A673 (cell line): Measurements from ENCODE around the gene CRISPLD2. TPM values are rescaled to one million over a fixed set of nuclear protein-coding genes. Genes with fewer than 3 reads are reported as not detected.

ENCODE experiments used
- BruUV-seq: library from RNA; stranded (reverse); fragments of 400-500 nt; replicated peaks from 2 replicates; lab custom pipeline; 2021; lab: Mats Ljungman, UMichigan
- CTCF ChIA-PET: fragments of 300-600 bp; sonication (Branson Sonifier 250); formaldehyde crosslinking; loops from one replicate; lab custom pipeline; 2022; ENCODE audit warnings: antibody characterized with exemption; lab: Charles Lee
- POLR2A ChIA-PET: fragments of 300-600 bp; sonication (Branson Sonifier 250); formaldehyde crosslinking; loops from one replicate; lab custom pipeline; 2022; ENCODE audit warnings: antibody characterized with exemption; ENCODE audit not compliant: low non-redundant PET; lab: Charles Lee
- DNase-seq: peaks from one replicate; pipeline ENCODE4 v3.0.0-alpha.2; 2015; ENCODE audit warnings: low spot score
- H3K27ac ChIP-seq: fragments of 200-600 bp; sonication (generic); 2 replicates; pipeline ENCODE4 v1.5.1; 2016; ENCODE audit warnings: mixed run types, low read depth, mild to moderate bottlenecking, mixed read lengths, antibody characterized with exemption, low read length; ENCODE audit not compliant: poor library complexity, severe bottlenecking
- H3K27me3 ChIP-seq: fragments of 200-600 bp; sonication (generic); replicated peaks from 2 replicates; pipeline ENCODE4 v1.6.1; 2017; ENCODE audit warnings: mixed run types, low read depth, mild to moderate bottlenecking, mixed read lengths, antibody characterized with exemption, low read length; ENCODE audit not compliant: insufficient read depth, poor library complexity
- H3K36me3 ChIP-seq: fragments of 200-600 bp; sonication (generic); 2 replicates; pipeline ENCODE4 v1.6.1; 2016; ENCODE audit warnings: mixed run types, mild to moderate bottlenecking, mixed read lengths, antibody characterized with exemption, low read length; ENCODE audit not compliant: insufficient read depth, poor library complexity, severe bottlenecking
- H3K4me1 ChIP-seq: fragments of 200-600 bp; sonication (generic); 2 replicates; pipeline ENCODE4 v1.6.1; 2017; ENCODE audit warnings: mixed run types, mild to moderate bottlenecking, mixed read lengths, antibody characterized with exemption, low read length; ENCODE audit not compliant: insufficient read depth, poor library complexity, severe bottlenecking
- H3K4me3 ChIP-seq: fragments of 200-600 bp; sonication (generic); 2 replicates; pipeline ENCODE4 v1.5.1; 2016; ENCODE audit warnings: low read depth, mixed run types, mild to moderate bottlenecking, mixed read lengths, low read length; ENCODE audit not compliant: poor library complexity, severe bottlenecking
- H3K9me3 ChIP-seq: fragments of 200-600 bp; sonication (generic); 2 replicates; pipeline ENCODE4 v1.6.1; 2016; ENCODE audit warnings: mixed run types, low read depth, mild to moderate bottlenecking, mixed read lengths, antibody characterized with exemption, low read length; ENCODE audit not compliant: poor library complexity, severe bottlenecking
- CTCF ChIP-seq: fragments of 300-800, 200-600 bp; sonication (generic); conservative IDR thresholded peaks from 2 replicates; pipeline ENCODE4 v1.5.1; 2017; ENCODE audit warnings: low read depth, mild to moderate bottlenecking, antibody characterized with exemption, low read length, moderate library complexity, mixed read lengths
- EZH2 ChIP-seq: fragments of 200-600 bp; sonication (generic); IDR thresholded peaks from 2 replicates; pipeline ENCODE4 v1.6.1; 2017; ENCODE audit warnings: borderline replicate concordance, low read depth, mild to moderate bottlenecking, mixed read lengths, antibody characterized with exemption, low read length; ENCODE audit not compliant: poor library complexity, severe bottlenecking
- intact Hi-C: fragments of 100-400 bp; cut with micrococcal nuclease; formaldehyde crosslinking; loops from one replicate; pipeline ENCODE4 v1.10.0; 2022; ENCODE audit not compliant: unreplicated experiment
- total RNA-seq: library from RNA; stranded (reverse); gene quantifications from 2 replicates; pipeline ENCODE4 v1.2.3, GENCODE V29; 2021

The CRISPLD2 gene
- total RNA-seq, 1 experiment from 2014 or later, result 0.32 TPM

DNA sequence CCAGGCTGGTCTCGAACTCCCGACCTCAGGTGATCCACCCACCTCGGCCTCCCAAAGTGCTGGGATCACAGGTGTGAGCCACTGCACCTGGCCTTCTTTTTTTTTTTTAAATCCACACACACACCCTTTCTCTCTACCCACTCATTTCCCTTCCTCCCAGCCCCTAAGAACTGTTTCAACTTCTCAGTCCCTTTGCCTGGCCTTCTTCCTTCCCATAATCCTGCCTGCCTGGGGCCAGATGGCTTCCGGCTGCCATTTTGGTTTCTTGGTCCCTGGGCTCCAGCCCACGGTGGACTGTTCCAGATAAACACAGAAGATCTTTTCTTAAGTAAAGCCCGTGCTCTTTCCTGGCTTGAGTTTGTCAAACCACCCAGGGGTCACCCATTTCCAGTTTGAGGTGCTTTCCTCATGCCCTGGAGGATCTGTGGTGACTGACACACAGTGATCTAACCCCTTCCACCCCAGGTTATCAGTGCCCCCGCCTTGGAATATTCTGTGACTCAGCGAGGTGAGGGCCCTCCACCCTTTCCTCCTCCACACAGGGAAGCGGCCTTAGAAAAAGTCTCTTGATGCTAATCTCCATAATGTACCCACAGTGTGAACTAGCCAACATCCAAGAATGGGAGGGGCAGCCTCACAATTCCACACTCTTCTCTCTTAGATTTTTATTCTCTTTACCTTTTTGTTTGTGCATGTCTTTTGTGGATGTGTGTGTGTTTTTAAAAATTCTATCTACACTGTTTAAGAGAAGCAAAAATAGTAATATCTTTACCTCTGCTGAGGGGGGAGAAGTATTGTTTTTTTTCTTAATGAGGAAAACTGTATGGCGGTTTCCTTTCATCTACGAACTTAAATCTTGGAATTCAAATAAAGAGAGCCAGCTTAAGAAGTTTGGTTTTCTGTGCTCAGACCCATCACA is 60.0 kb downstream of the CRISPLD2 start:
- Histone ChIP-seq H3K9me3 (no peaks in the 10 kb centered on the region), H3K27me3 (no peaks in the 10 kb centered on the region), H3K36me3 (no peaks in the 10 kb centered on the region), H3K4me3 (no peak overlapping the region), H3K4me1 (no peaks in the 10 kb centered on the region), H3K27ac (no peak overlapping the region)
- intact Hi-C loops, result no loop called here
- BruUV-seq, result no TSS peak
- CTCF ChIA-PET, result no interaction called here
- TF ChIP-seq EZH2 (no peak), CTCF (no peak)
- DNase-seq, result no peak
- POLR2A ChIA-PET, result no interaction called here

DNA sequence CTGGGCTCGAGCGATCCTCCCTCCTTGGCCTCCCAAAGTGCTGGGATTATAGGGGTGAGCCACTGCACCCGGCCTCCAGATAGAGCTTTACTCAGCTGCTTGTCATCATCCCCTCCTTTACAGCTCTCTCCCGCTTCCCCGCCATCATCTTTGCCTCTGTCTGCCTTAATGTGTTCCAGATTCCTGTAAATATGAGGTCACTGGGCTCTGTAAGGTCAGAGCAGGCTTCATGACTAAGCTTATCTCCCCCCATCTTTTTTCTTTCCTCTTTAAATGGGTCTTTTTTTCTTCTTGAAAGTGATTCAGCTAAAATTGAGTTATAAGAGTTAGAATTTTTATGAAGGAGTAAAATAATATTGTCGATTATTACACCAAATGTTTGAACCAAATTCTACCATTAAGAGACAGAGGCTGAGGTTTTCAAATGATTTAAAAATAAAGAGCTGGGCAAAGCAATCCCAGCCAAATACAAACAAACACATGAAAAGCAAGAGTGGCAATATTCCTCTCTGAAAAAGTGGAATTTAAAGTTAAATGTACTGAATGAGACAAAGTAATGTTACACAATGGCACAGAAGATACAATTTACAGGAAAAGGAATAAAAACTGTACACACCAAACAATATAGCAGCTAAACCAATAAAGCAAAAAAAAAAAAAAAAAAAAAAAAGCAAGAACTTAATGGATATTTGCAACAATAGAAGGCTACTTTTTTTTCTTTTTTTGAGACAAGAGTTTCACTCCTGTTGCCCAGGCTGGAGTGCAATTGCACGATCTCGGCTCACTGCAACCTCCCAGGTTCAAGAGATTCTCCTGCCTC is 62.1 kb downstream of the CRISPLD2 start:
- POLR2A ChIA-PET, result interaction anchor here (0.6 kb wide), 1 partner anchor 8 kb away, joined by 10 read pairs; no protein-coding TSS in a partner anchor
- TF ChIP-seq EZH2 (no peak), CTCF (no peak)
- no peaks in the 10 kb centered on the region for H3K36me3 ChIP-seq

DNA sequence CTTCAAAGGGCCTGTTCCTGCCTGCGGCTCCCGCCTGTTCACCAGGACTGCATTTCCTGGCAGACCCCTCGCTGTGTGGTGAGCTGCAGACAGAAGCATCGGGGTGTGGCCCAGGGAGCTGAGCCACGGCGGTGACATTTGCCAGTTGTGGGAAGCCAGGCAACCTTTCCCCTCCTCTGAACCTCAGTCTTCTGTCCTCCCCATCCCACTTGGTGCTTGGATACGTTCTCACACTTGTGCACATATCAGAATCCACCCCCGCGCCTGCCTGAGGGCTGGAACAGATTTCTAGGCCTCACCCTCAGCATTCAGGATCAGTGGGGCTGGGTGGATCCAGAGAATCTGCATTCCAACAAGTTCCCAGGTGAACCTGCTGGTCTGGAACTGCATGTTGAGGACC is 63.5 kb downstream of the CRISPLD2 start:
- no peaks in the 10 kb centered on the region for H3K4me1 ChIP-seq
- H3K36me3 ChIP-seq, result no peaks in the 10 kb centered on the region
- intact Hi-C loops, result no loop called here
- no TSS peak for BruUV-seq
- DNase-seq, result no peak
- no peak overlapping the region for H3K4me3 ChIP-seq
- CTCF ChIA-PET, result no interaction called here
- H3K27ac ChIP-seq, result no peak overlapping the region
- TF ChIP-seq EZH2, result no peak
- no peak for TF ChIP-seq CTCF
- no peaks in the 10 kb centered on the region for H3K27me3 ChIP-seq
- POLR2A ChIA-PET, result no interaction called here
- no peaks in the 10 kb centered on the region for H3K9me3 ChIP-seq

More for the DNA sequence above, 62.1 kb downstream of the CRISPLD2 start:
- Histone ChIP-seq H3K4me3 (no peak overlapping the region), H3K9me3 (no peaks in the 10 kb centered on the region), H3K27me3 (no peaks in the 10 kb centered on the region), H3K4me1 (no peaks in the 10 kb centered on the region), H3K27ac (no peak overlapping the region)
- BruUV-seq, result no TSS peak
- CTCF ChIA-PET, result no interaction called here
- DNase-seq, result no peak
- intact Hi-C loops, result no loop called here
